ENCODE measurements around the gene CALML5.

Gene CALML5

DNA sequence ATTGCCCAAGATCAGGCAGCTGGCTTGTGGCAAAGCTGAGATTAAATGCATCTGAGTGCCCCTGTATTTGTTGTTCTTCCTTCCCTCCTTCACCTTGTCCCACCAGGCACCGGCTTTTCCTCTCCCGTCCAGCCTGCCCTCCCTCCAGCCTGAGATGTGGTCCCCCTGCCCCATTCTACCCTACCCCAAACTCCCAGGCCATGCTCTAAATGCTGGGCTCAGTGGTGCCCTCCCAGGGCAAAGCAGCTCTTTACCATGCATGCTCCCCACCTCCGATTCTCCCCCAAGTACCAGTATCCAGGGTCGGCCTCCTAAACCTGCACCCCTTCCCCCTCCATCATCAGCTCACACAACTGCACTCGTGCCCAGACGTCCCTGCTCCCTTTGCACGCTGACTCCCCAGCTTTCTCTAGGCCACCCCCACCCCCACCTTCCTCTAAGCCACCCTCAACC, 36.5 kb downstream of the CALML5 start:
- no peak for DNase-seq (ENCODE audit: low read depth in 2 of 2)

DNA sequence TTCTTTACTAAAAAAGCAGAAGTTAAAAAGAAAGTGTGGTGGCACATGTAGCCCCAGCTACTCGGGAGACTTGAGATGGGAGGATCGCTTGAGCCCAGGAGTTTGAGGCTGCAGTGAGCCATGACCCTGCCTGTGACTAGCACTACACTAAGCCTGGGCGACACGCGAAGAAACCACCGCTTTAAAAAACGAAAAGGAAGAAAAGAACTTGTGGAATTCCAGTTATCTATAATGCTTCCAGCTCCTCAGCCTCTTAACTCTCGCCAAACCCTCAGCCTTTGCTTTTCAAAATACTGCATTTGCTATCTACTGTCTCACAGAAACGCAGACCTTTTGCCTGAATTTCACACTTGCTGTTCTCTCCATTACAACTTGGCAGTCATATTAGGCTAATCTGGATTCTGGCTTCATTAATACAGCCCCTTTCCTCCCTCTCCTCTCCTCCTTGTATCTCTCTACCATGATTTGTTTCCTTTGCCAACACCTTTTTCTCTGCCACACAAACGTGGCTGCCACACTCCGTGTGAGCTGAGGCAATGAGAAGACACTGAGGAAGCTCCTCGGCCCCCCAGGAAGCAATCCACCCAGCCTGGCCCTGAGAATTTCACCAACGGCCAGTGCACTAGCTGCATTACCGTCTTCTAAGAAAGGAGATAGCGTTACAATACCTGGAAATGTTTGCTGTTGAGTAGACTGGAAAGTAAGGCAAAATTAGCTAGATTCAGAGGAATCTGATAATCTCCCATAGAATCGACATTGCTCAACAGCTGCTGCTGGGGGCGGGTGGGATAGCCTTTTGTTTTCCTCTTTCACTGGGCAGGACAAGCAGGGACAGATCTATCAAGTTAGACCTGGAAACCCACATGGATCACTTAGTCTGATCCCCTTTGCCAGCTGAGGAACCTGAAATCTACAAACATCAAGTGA, 37.2 kb downstream of the CALML5 start:
- no peak for DNase-seq (ENCODE audit: low read depth in 2 of 2)

DNA sequence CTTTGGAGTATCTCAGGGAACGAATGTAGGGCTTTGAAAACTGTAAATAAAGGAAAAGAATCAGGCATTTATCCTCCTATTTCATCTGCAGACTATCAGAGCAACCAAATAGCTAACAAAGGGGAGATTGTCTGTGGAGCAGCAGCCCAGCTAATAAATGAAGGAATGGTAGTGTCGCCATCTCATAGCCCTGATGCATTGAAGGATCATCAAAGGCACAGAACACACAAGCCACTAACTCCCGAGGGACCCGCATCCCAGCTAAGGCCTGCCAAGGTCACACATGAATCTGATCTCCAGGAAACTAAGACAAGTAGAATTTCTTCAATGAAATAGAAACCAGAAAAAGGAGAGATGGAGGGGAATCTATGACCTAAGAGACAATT, 38.2 kb downstream of the CALML5 start:
- DNase-seq (ENCODE audit: low read depth in 2 of 2), result no peak

DNA sequence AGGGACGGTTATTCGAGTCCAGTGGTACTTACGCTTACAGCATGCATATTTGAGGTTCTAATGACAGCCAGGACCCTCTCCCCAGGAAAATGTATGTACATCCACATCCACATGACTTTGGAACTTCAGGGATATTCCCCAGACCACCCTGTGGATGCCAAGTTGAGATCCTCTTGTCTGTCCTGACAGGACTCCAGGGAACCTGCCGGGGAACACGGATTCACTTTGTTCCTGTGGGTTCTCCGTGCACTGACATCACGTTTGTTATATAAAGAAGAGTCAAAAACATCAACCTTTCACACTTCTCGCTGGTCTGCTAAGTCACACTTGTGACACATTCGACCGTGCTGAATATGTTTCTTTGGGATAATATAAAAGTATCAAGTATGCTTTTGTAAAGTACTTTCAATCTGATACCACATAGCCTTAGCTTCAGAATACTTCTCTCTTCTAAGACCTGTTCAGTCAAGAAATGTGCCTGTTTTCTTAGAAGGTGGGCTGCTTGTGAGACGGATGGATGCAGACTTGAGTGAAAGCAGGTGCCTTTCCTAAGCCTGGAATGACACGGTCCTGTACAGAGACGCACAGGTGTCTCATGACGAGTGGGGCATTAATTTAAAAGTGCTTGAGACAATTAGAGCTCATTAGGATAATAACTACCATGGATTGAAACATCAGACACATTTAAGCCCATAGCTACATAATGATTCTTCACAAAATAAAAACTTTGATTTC, 38.7 kb downstream of the CALML5 start:
- DNase-seq (ENCODE audit: low read depth in 2 of 2), result no peak

DNA sequence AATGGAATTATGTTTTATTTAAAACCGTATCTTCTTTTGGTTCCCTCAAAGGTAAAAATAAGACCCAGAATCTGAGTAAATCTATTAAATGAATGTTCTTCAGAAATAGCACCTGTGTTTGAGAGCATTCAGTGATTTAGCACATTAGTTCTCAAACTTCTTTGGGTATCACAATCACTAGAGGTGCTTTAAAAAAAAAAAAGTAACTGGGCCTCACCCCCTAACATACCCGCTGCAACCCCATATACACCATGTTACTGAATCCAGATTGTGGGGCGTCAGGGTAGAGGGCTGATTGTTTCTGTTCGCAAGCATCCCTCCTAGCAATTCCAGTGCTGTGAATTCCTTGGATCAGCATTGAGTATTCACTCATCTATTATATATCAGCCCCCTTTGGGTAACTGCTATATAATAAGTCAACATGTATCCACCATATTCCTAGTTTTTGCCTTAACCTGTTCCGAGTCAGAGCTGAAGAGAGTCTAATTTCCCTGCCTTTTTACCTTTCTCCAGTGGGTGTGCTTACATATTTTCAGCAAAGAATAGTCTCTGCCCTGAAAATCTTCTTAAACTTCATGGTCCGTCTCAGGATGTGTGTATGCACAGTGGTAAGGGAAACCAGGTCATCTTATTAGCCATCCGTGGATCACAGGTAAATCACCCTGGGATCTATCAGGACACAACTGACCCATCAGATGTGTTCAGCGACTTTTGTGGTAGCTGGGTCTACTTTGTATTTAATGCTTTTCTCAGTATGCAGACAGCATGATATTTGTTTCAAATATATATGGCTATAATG, 40.2 kb downstream of the CALML5 start:
- DNase-seq (ENCODE audit: low read depth in 2 of 2), result no peak

DNA sequence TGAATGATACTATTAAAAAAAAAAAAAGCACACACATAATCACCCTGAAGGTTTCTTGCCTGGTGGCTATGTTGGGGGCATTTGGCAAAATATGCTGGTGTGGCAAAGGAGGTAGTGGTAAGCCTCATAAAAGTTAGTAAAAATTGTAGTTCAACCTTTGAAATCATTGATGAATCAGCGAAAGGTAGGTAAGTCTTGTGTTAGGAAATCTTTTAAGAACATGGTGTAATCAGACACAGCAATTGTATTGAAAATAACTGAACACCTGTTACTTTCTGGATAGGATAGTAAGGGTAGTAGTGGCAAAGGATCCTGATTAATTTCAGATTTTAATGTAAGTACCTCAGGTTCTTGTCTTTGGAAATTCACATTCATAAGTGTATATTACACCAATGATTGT, 40.9 kb downstream of the CALML5 start:
- DNase-seq (ENCODE audit: low read depth in 2 of 2), result no peak

DNA sequence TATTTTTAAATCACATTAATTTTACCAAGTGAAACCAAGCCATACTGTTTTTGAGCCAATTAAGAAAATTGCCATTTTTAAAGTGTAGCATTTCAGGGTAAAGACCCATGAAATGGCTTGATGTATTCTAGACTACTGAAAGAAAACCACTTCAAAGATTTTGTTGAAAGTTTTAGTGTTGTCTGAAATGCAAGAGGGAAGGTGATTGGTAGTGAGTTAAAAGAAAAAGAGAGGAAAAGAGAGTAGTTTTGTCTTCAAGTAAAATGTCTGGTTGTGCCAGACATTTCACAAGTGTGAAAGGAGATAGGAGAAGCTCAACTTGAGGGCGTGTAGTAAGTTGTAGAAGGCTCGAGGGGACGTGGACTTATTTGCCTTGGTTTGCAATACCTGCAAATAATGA, 41.6 kb downstream of the CALML5 start:
- no peak for DNase-seq (ENCODE audit: low read depth in 2 of 2)

DNA sequence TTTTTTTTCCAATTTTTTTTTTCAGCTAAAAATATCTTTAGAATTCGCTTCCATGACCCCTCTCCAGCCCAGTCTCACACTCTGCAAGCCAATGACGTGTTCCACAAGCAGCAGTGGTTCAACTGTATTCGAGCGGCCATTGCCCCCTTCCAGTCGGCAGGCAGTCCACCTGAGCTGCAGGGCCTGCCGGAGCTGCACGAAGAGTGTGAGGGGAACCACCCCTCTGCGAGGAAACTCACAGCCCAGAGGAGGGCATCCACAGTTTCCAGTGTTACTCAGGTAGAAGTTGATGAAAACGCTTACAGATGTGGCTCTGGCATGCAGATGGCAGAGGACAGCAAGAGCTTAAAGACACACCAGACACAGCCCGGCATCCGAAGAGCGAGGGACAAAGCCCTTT, 42.8 kb downstream of the CALML5 start:
- DNase-seq (ENCODE audit: low read depth in 2 of 2), result no peak

DNA sequence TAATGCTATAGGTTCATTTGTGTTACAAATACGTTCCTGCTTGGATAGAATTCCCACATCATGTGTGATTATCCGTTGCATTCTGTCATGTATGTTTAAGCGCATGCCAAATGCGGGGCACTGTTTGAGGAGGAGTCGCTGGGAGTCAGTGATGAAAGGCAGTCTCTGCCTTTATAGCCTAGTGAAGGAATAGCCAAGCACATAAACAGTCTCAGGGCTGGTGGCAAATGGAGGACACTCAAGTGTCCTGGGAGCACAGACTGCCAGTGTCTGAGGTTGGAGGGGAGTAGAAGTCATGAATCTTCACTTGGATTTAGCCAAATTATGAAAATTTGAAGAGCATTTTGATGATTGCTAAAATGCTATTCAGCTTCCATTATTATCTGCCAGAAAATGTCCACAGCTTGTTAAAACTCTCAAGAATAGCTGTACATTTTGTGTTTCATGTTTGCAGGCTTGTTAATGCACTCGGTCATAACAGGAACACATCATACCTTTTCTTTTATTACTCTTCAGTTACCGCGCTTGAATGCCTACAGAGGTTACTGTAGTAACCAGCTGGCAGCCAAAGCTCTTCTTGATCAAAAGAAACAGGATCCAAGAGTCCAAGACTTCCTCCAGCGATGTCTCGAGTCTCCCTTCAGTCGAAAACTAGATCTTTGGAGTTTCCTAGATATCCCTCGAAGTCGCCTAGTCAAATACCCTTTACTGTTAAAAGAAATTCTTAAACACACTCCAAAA, 45.5 kb downstream of the CALML5 start:
- DNase-seq (ENCODE audit: low read depth in 2 of 2), result no peak

DNA sequence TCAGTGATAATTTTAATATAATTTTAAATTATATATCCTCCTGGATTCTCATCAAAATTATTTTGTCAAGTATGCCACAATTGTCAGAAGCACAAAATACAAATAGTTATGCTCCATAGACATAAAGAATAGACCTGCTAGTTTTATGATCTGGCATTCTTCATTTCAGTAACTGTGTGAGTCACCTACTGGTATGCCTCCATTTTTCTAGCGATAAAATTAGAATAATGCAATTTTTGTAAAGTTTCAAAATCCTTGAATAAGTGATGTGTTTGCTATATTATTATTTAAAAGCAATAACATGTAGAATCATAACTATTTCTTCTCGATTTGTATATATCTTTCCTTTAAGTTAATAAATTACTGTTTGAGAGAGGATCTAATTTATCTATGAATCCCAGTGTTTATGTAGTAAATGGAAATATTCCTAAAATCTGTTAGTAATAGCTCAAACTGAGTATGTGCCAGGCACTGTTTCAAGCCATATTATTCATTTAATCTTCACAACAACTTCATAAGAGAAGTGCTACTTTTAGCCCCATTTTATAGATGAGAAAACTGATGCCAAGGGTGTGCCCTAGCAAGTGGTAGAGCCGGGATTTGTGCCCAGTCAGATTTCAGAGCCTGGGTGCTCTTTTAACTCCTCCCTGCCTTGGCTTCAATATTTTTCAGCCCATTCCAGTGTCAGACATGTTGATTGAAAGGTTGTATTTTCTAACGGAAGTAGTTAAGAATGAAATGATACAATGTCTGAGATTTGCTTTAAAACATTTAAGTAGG, 48.6 kb downstream of the CALML5 start:
- no peak for DNase-seq (ENCODE audit: low read depth in 2 of 2)

DNA sequence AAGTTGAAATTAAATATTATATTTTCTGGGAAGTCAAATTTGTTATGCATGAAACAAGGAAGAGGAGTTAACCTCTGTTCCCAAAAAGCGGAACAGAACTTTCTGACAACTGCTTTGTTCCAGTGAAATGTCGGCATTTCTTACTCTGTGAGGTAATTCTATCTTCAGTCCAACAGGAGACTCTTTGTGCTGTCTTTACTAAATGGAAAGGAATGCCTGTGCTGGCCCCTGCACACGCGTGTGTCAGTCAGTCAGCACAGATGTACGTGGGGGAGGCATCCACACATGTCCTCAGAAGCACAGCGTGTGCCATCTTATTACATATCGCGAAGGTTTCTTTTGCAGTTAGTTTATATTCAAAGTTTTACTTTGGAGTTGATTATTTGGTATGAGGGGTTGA, 49.5 kb downstream of the CALML5 start:
- DNase-seq (ENCODE audit: low read depth in 2 of 2), result no peak

DNA sequence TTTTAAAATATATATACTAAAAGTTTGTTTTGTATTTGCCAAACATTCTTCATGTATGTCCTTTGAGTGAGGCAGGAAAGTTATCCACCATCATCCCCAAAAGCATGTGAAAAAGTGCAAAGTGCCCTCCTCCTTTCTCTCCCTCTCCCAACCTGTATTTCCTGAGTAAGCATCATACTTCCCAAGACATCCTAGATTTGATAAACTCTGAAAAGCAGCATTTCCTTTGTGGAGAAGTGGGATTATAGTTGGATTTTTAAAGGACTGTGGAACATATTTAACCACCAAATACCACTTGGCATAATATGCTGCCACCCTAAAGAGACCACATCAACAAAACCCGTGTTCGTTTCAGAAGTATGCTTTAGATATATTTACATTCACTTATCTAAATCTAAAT, 50.1 kb downstream of the CALML5 start:
- no peak for DNase-seq (ENCODE audit: low read depth in 2 of 2)
